Heart right ventricle (tissue), 16 donors: ENCODE data around the gene CBARP. TPM values are rescaled to one million over a fixed set of nuclear protein-coding genes. Genes with fewer than 3 reads are reported as not detected.

ENCODE experiments used
- ATAC-seq, 8 donors: fragments of 200-7000 bp; cut with Tn5 transposase; one replicate each; pipeline ENCODE4 v1.9.1; 2020; ENCODE audit warnings: mild to moderate bottlenecking in 8 of 8, moderate library complexity in 8 of 8, moderate number of reproducible peaks in 1 of 8
- DNase-seq, 2 donors: peaks; one replicate each; pipeline ENCODE4 v3.0.0-alpha.2; 2020
- H3K27ac ChIP-seq, 10 donors: fragments of 200-600 bp; sonication (generic) in 2 of 10; one replicate each; pipeline versions ENCODE4 v1.5.0 to v1.8.0; 2020 to 2022; ENCODE audit warnings: mild to moderate bottlenecking in 3 of 10
- H3K27me3 ChIP-seq, 7 donors: fragments of 200-600 bp; one replicate each; pipeline ENCODE4 v1.8.0; 2021 to 2022; ENCODE audit warnings: mild to moderate bottlenecking in 2 of 7
- H3K36me3 ChIP-seq, 9 donors: fragments of 200-600 bp; sonication (generic) in 1 of 9; one replicate each; pipeline versions ENCODE4 v1.5.0 to v1.8.0; 2020 to 2022; ENCODE audit warnings: mild to moderate bottlenecking in 2 of 9
- H3K4me1 ChIP-seq, 9 donors: fragments of 200-600 bp; sonication (generic) in 1 of 9; one replicate each; pipeline versions ENCODE4 v1.5.0 to v1.8.0; 2020 to 2022; ENCODE audit warnings: mild to moderate bottlenecking in 4 of 9
- H3K4me3 ChIP-seq, 10 donors: fragments of 200-600 bp; sonication (generic) in 2 of 10; one replicate each; pipeline versions ENCODE4 v1.5.0 to v1.8.0; 2020 to 2022; ENCODE audit warnings: mild to moderate bottlenecking in 7 of 10, moderate library complexity in 2 of 10
- H3K9me3 ChIP-seq, 11 donors: fragments of 200-600 bp in 10 of 11; sonication (generic) in 2 of 11; one replicate each; pipeline versions ENCODE4 v1.5.0 to v1.8.0; 2013 to 2022; ENCODE audit warnings: mild to moderate bottlenecking in 2 of 11, control low read depth in 1 of 11, moderate library complexity in 1 of 11
- WGBS, 2 donors: extraction: QIAGEN DNeasy Blood & Tissue Kit; methylation state at CpG; one replicate each; pipeline ENCODE4 v1.1.7; 2013; ENCODE audit warnings: inconsistent platforms in 1 of 2; 5-methylcytosine and 5-hydroxymethylcytosine counted together
- intact Hi-C, 10 donors: fragments of 100-400 bp; cut with DNase I; formaldehyde crosslinking; loops; one replicate each; pipeline versions ENCODE4 v1.11.1 to v1.14.2; 2022
- polyA plus RNA-seq, 2 donors: library from polyadenylated mRNA; stranded (reverse); fragments of 200-250 nt; gene quantifications; one replicate each; pipeline ENCODE4 v1.2.3, GENCODE V29; 2013
- total RNA-seq, 10 donors: library from RNA; stranded (reverse); fragmentation: NEBNext Ultra II Directional in 3 of 10; extraction: Animal tissue kit (Norgen Biotek cat#: 25700) in 3 of 10; gene quantifications; one replicate each; pipeline versions ENCODE4 v1.2.1 to v1.2.4, GENCODE V29; 2021 to 2023
- TF ChIP-seq, protein P1 (sequence below), 9 donors: fragments of 200-600 bp; sonication (generic) in 2 of 9; IDR thresholded peaks; one replicate each; pipeline versions ENCODE4 v1.5.0 to v1.8.0; 2021 to 2022; ENCODE audit warnings: antibody characterized with exemption in 9 of 9, mild to moderate bottlenecking in 5 of 9, moderate library complexity in 1 of 9
- donor health status: Arrhythmogenic right ventricular cardiomyopathy.
- donor health status: ischemic (EF 13 %, LVEDD 7.1; RV severe dilation, severe dysfunction).
- donor health status: healthy with polysubstance abuse.
- donor health status: DM: no; HTN: yes; CAD: no.
- donor health status: DM: no; HTN: no; CAD: no.
- donor health status: ischemic (EF 25% LVEDD 6.9; RV normal size, moderate dysfunction).
- donor health status: ischemic (EF 25% LVEDD 5.7; RV mildly dilated, moderate dysfunction).
- donor health status: healthy.
- donor health status: DM: yes; HTN: yes; CAD: no.
- donor health status: Ischemic cardiomyopathy.
- donor health status: ischemic (EF 35%, LVEDD 5.7; RV mildly dilated, moderate dysfunction).
- donor health status: nonischemic (EF 11% LVEDD 7.7; RV severe dilation, severe dysfunction).
- donor health status: DM: yes; HTN: yes; CAD: no.
- donor health status: PGD.
- donor health status: ischemic (EF 29% LVEDD 5.4; RV normal size, mild dysfunction).
- donor health status: nonischemic (EF 23%, LVEDD 6.1; RV moderate dilation, normal function).

Gene CBARP
- total and polyA plus RNA-seq, 12 donors = 0.73 to 2.2 (median 1.3) TPM

DNA sequence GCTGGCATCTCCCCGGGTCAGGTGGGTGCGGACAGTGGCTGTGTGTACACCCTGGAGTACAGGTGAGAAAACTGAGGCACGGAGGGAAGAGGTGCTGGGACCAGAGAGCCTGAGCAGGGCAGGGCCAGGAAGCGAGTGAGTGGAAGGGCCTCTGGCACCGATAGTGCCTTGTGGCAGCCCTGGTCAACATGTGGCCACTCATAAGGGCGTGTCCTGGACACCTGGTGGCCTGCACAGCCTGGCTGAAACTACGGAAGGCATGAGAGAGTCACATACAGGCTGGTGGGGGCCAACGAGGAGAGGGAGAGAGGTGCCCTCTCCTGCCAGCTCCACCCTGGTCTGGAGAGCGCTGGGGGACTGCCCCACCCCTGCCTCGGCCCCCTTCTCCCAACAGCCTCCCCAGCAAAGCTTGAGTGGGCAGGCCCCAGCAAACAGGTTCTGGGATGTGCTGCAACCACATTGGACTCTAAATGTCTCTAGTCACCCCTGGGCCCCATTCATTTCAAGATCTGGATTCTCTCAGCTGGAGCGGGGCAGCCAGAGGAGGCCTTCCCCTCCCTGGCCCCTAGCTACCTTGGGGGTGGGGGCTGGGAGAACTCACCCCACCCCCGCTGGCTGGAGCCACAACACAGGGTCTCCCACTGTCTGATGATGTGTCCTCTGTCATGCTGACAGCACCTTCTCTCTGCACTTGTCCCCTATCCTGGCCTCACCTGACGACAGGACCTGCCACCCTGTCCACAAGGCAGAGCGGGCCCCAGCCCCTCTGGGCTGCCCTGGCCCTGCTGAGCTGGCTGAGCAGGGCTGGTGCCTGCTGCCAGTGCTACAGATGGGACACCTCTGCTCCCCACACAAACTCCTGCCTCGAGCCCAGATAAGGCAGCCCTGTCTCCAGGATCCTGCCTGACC, 5.8 kb downstream of the CBARP start:
- Histone ChIP-seq H3K27ac (peak overlapping the region in 7 of 10 donors; percentile 15 to 69 (median 36)), H3K4me3 (no peak overlapping the region), H3K4me1 (peaks cover 7 to 24% (median 19%) of the 10 kb centered on the region in 9 donors), H3K9me3 (no peaks in the 10 kb centered on the region), H3K27me3 (peaks cover 0 to 11% (median 0%) of the 10 kb centered on the region in 7 donors), H3K36me3 (peaks cover 0 to 20% (median 11%) of the 10 kb centered on the region in 9 donors)
- TF ChIP-seq, protein P1, sequence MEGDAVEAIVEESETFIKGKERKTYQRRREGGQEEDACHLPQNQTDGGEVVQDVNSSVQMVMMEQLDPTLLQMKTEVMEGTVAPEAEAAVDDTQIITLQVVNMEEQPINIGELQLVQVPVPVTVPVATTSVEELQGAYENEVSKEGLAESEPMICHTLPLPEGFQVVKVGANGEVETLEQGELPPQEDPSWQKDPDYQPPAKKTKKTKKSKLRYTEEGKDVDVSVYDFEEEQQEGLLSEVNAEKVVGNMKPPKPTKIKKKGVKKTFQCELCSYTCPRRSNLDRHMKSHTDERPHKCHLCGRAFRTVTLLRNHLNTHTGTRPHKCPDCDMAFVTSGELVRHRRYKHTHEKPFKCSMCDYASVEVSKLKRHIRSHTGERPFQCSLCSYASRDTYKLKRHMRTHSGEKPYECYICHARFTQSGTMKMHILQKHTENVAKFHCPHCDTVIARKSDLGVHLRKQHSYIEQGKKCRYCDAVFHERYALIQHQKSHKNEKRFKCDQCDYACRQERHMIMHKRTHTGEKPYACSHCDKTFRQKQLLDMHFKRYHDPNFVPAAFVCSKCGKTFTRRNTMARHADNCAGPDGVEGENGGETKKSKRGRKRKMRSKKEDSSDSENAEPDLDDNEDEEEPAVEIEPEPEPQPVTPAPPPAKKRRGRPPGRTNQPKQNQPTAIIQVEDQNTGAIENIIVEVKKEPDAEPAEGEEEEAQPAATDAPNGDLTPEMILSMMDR (IDR thresholded peaks at IDR 0.05) = no peak
- DNase-seq (no peak), ATAC-seq (peak in 3 of 8 donors; percentile 9 to 27 (median 13))
- WGBS, 2 donors = 79 to 82% methylated on average over 15 of the region's 15 CpGs
- intact Hi-C loops = loop anchor here in 1 of 10 donors (10.0 kb wide), 1 partner anchor 307 kb away; the partner anchor contains the start of gene ARID3A

- Histone ChIP-seq H3K9me3 (no peaks in the 10 kb centered on the region), H3K27me3 (peaks cover 0 to 2% (median 0%) of the 10 kb centered on the region in 7 donors), H3K27ac (no peak overlapping the region), H3K4me3 (no peak overlapping the region), H3K36me3 (peaks cover 0 to 31% (median 21%) of the 10 kb centered on the region in 9 donors), H3K4me1 (peaks cover 7 to 22% (median 14%) of the 10 kb centered on the region in 9 donors)
- DNase-seq (no peak), ATAC-seq (no peak)
- WGBS, 2 donors = 83 to 87% methylated on average over 32 to 38 of the region's 38 CpGs
- intact Hi-C loops = loop anchor here in 1 of 10 donors (10.0 kb wide), 1 partner anchor 306 kb away; the partner anchor contains the start of gene ARID3A
- TF ChIP-seq, protein P1 (IDR thresholded peaks at IDR 0.05) = no peak
These were observed 6.9 kb downstream of the CBARP start for GRCh38 chr19:1230783-1231489.

DNA sequence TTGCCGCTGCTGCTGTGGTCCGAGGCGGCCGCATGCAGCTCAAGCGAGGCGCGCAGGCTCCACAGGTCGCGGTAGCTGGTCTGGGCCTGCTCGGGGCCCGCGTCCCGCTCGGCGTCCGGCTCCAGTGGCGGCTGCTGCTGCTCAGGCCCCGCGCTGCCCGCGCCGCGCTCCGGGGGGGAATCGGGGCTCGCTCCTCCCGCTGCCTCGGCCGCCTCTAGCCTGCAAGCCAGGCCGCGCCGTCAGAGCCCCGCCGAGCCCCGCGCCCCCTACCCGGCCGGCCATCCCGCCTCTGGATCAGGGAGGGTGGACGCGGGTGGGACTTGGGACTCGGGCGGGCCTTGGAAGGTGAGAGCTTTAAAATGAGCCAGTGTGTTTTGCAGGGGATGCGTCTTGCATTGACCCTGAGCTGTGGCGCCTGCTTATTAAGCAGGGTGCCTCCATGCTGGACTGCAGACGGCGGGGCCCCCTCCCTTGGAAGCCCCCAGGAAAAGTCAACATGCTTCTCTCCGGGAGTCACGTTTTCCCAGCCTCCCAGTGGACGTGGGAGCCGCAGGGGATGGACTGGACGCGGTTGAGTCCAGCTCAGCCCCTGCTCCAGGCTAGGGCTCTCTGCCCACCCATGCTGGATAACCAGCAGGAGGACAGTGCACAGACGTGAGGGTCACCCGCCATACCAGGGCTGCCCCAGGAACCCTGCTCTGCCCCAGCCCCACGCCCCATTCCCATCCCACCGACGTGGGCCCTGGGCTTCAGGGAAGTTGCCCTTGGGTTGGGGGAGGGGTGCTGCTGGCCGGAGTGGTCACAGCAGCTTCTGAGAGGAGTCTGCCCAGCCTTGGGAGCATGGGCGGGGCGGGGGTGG, 7.7 kb downstream of the CBARP start:
- WGBS, 2 donors = 90 to 92% methylated on average over 50 to 61 of the region's 61 CpGs
- no peaks in the 10 kb centered on the region for H3K9me3 ChIP-seq
- DNase-seq = no peak
- H3K4me3 ChIP-seq = no peak overlapping the region
- no peak for ATAC-seq
- intact Hi-C loops = loop anchor here in 1 of 10 donors (10.0 kb wide), 1 partner anchor 305 kb away; the partner anchor contains the start of gene ARID3A
- peaks cover 7 to 22% (median 14%) of the 10 kb centered on the region in 9 donors for H3K4me1 ChIP-seq
- no peaks in the 10 kb centered on the region for H3K27me3 ChIP-seq
- peaks cover 0 to 38% (median 21%) of the 10 kb centered on the region in 9 donors for H3K36me3 ChIP-seq
- no peak overlapping the region for H3K27ac ChIP-seq
- TF ChIP-seq, protein P1 (IDR thresholded peaks at IDR 0.05) = no peak
